Measurements from ENCODE around the gene OSBPL10. TPM values are rescaled to one million over a fixed set of nuclear protein-coding genes. Genes with fewer than 3 reads are reported as not detected.

Gene OSBPL10
- total and polyA plus RNA-seq, 4 donors: 3.9 to 33.0 (median 13.1) TPM

DNA sequence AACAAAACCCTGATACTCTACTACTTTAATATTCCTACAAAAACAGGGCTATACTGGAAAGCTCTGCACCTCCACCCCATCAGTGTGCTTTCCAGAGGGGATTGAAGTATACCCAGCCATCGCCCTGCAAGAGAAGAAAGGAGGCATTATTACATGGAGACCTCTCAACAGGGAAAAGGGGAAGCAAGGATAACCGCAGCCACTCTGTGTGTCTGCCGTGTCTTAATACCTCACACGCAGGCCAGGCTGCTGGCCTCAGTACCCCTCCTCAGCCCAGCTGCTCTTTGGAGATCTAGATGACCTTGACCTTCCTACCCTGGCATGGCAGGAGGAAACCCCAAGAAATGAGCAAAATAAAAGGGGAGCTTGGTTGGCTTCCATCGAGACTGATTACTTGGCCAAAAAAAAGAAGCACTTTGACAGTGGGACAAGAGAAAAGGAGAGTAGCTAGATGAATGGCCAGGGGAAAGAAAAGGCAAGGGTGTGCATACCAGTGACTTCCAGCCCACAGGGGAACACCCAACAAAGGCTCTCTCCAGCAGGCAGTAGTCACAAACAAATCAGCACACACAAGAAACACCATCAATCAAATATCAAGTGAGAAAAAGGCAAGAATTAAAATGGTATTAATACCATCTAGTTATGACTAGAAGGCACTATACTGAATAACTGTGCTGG is 318.9 kb downstream of the OSBPL10 start:
- Histone ChIP-seq H3K36me3 (ENCODE audit: control insufficient read depth in 4 of 4, insufficient read depth in 4 of 4, low read length in 4 of 4) (no peaks in the 10 kb centered on the region), H3K27me3 (ENCODE audit: control insufficient read depth in 3 of 3, insufficient read depth in 3 of 3, low read length in 2 of 3) (no peaks in the 10 kb centered on the region), H3K27ac (ENCODE audit: low read depth in 1 of 2, low read length in 1 of 2) (no peak overlapping the region), H3K9ac (ENCODE audit: insufficient read depth in 1 of 2, low read length in 2 of 2) (no peak overlapping the region), H3K4me1 (ENCODE audit: control insufficient read depth in 5 of 5, insufficient read depth in 5 of 5, low read length in 5 of 5) (peaks cover 0 to 13% (median 0%) of the 10 kb centered on the region in 5 donors), H3K4me3 (no peak overlapping the region), H3K9me3 (ENCODE audit: control insufficient read depth in 4 of 4, insufficient read depth in 3 of 4, low read length in 3 of 4) (no peaks in the 10 kb centered on the region)
- TF ChIP-seq, protein P1, sequence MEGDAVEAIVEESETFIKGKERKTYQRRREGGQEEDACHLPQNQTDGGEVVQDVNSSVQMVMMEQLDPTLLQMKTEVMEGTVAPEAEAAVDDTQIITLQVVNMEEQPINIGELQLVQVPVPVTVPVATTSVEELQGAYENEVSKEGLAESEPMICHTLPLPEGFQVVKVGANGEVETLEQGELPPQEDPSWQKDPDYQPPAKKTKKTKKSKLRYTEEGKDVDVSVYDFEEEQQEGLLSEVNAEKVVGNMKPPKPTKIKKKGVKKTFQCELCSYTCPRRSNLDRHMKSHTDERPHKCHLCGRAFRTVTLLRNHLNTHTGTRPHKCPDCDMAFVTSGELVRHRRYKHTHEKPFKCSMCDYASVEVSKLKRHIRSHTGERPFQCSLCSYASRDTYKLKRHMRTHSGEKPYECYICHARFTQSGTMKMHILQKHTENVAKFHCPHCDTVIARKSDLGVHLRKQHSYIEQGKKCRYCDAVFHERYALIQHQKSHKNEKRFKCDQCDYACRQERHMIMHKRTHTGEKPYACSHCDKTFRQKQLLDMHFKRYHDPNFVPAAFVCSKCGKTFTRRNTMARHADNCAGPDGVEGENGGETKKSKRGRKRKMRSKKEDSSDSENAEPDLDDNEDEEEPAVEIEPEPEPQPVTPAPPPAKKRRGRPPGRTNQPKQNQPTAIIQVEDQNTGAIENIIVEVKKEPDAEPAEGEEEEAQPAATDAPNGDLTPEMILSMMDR (IDR thresholded peaks at IDR 0.05; ENCODE audit: control extremely low read depth, extremely low read depth): no peak
- DNase-seq: no peak
- 75 to 77% methylated on average over 5 of the region's 5 CpGs for WGBS, 2 donors
- ATAC-seq (ENCODE audit: insufficient read depth, low FRiP score): no peak

DNA sequence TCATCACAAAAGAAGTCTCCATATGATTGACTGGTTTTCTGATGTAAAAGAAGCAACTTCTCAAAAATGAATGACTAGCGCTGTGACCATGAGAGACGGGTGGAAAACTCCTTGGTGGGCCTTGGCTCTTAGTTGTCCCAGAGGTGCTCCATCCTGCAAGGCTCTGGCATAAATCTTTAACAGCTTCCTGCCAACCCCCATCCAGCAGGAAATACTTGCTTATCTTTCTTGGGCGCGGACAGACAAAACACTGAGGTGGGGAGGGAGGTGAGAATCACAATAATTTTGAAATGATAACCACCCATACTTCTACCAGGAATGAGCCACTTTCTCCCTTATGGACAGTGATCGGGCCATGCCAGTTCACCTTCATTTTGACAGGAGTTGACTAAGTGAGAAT is 319.8 kb downstream of the OSBPL10 start:
- whole genome bisulfite sequencing, 2 donors: 57 to 61% methylated on average over 5 of the region's 5 CpGs
- Histone ChIP-seq H3K4me1 (ENCODE audit: control insufficient read depth in 5 of 5, insufficient read depth in 5 of 5, low read length in 5 of 5) (peaks cover 0 to 12% (median 0%) of the 10 kb centered on the region in 5 donors), H3K27ac (ENCODE audit: low read depth in 1 of 2, low read length in 1 of 2) (no peak overlapping the region), H3K27me3 (ENCODE audit: control insufficient read depth in 3 of 3, insufficient read depth in 3 of 3, low read length in 2 of 3) (no peaks in the 10 kb centered on the region), H3K36me3 (ENCODE audit: control insufficient read depth in 4 of 4, insufficient read depth in 4 of 4, low read length in 4 of 4) (no peaks in the 10 kb centered on the region), H3K4me3 (no peak overlapping the region), H3K9ac (ENCODE audit: insufficient read depth in 1 of 2, low read length in 2 of 2) (no peak overlapping the region), H3K9me3 (ENCODE audit: control insufficient read depth in 4 of 4, insufficient read depth in 3 of 4, low read length in 3 of 4) (peaks cover 0 to 5% (median 0%) of the 10 kb centered on the region in 4 donors)
- no peak for DNase-seq
- TF ChIP-seq, protein P1 (IDR thresholded peaks at IDR 0.05; ENCODE audit: control extremely low read depth, extremely low read depth): no peak
- no peak for ATAC-seq (ENCODE audit: insufficient read depth, low FRiP score)

DNA sequence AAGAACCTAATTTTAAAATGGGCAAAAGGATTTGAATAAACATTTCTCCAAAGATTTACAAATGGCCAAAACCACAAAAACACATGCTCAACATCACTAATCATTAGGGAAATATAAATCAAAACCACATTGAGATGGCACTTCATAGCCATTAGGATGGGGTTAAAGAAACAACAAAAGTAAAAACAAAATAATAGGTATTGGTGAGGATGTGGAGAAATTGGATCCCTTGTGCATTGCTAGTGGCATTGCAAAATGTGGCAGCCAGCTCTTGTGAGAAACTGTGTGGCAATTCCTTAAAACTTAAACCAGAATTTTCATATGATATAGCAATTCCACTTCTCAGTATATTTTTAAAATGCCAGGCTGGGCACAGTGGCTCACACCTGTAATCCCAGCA is 321.8 kb downstream of the OSBPL10 start:
- H3K36me3 ChIP-seq (ENCODE audit: control insufficient read depth in 4 of 4, insufficient read depth in 4 of 4, low read length in 4 of 4): no peaks in the 10 kb centered on the region
- no peaks in the 10 kb centered on the region for H3K27me3 ChIP-seq (ENCODE audit: control insufficient read depth in 3 of 3, insufficient read depth in 3 of 3, low read length in 2 of 3)
- peaks cover 0 to 11% (median 6%) of the 10 kb centered on the region in 4 donors for H3K9me3 ChIP-seq (ENCODE audit: control insufficient read depth in 4 of 4, insufficient read depth in 3 of 4, low read length in 3 of 4)
- H3K4me1 ChIP-seq (ENCODE audit: control insufficient read depth in 5 of 5, insufficient read depth in 5 of 5, low read length in 5 of 5): peaks cover 0 to 4% (median 0%) of the 10 kb centered on the region in 5 donors
- no peak for ATAC-seq (ENCODE audit: insufficient read depth, low FRiP score)
- no peak overlapping the region for H3K9ac ChIP-seq (ENCODE audit: insufficient read depth in 1 of 2, low read length in 2 of 2)
- H3K27ac ChIP-seq (ENCODE audit: low read depth in 1 of 2, low read length in 1 of 2): no peak overlapping the region
- no peak overlapping the region for H3K4me3 ChIP-seq
- no peak for DNase-seq
- TF ChIP-seq, protein P1 (IDR thresholded peaks at IDR 0.05; ENCODE audit: control extremely low read depth, extremely low read depth): no peak

- DNase-seq: no peak
- no peaks in the 10 kb centered on the region for H3K27me3 ChIP-seq (ENCODE audit: control insufficient read depth in 3 of 3, insufficient read depth in 3 of 3, low read length in 2 of 3)
- no peaks in the 10 kb centered on the region for H3K4me1 ChIP-seq (ENCODE audit: control insufficient read depth in 5 of 5, insufficient read depth in 5 of 5, low read length in 5 of 5)
- peaks cover 3 to 32% (median 10%) of the 10 kb centered on the region in 4 donors for H3K9me3 ChIP-seq (ENCODE audit: control insufficient read depth in 4 of 4, insufficient read depth in 3 of 4, low read length in 3 of 4)
- TF ChIP-seq, protein P1 (IDR thresholded peaks at IDR 0.05; ENCODE audit: control extremely low read depth, extremely low read depth): no peak
- no peak for ATAC-seq (ENCODE audit: insufficient read depth, low FRiP score)
- H3K27ac ChIP-seq (ENCODE audit: low read depth in 1 of 2, low read length in 1 of 2): no peak overlapping the region
- H3K4me3 ChIP-seq: no peak overlapping the region
- peaks cover 0 to under 1% (median 0%) of the 10 kb centered on the region in 4 donors for H3K36me3 ChIP-seq (ENCODE audit: control insufficient read depth in 4 of 4, insufficient read depth in 4 of 4, low read length in 4 of 4)
- H3K9ac ChIP-seq (ENCODE audit: insufficient read depth in 1 of 2, low read length in 2 of 2): no peak overlapping the region
Measured at GRCh38 chr3:31654998-31655397, 326.1 kb downstream of the OSBPL10 start.
